Activated CD4-positive, alpha-beta T cell treated with anti-CD3 and anti-CD28 coated beads, Interleukin-2, amount 10 ng/mL, durations not matched to agents 7 days and 5 days (primary cell): Measurements from ENCODE around the gene PCNX4. TPM values are rescaled to one million over a fixed set of nuclear protein-coding genes. Genes with fewer than 3 reads are reported as not detected.

Experiments used
- CTCF ChIA-PET: fragments of 350-600 bp; sonication (Branson Sonifier 250); formaldehyde crosslinking; loops from one replicate; lab custom pipeline; 2021; ENCODE audit warnings: antibody characterized with exemption; lab: Charles Lee
- POLR2A ChIA-PET: fragments of 350-600 bp; sonication (Branson Sonifier 250); formaldehyde crosslinking; loops from one replicate; lab custom pipeline; 2021; ENCODE audit warnings: antibody characterized with exemption; lab: Charles Lee
- DNase-seq: peaks from one replicate; pipeline ENCODE4 v3.0.0-alpha.2; 2020
- H3K27ac Mint-ChIP-seq: one replicate; pipeline ENCODE4 v1.8.0; 2021; ENCODE audit warnings: mild to moderate bottlenecking, moderate library complexity, mixed read lengths
- H3K27me3 Mint-ChIP-seq: one replicate; pipeline ENCODE4 v1.8.0; 2021; ENCODE audit warnings: mixed read lengths
- H3K36me3 Mint-ChIP-seq: one replicate; pipeline ENCODE4 v1.8.0; 2021; ENCODE audit warnings: low read depth, mixed read lengths
- H3K4me1 Mint-ChIP-seq: one replicate; pipeline ENCODE4 v1.8.0; 2021; ENCODE audit warnings: mixed read lengths
- H3K4me3 Mint-ChIP-seq: one replicate; pipeline ENCODE4 v1.8.0; 2021; ENCODE audit warnings: mild to moderate bottlenecking, moderate library complexity, mixed read lengths
- H3K9me3 Mint-ChIP-seq: one replicate; pipeline ENCODE4 v1.8.0; 2021; ENCODE audit warnings: mixed read lengths
- total RNA-seq, 2 experiments: library from RNA; stranded (reverse); gene quantifications; one replicate each; pipeline ENCODE4 v1.2.3, GENCODE V29; 2021

The PCNX4 gene
- total RNA-seq, 2 experiments from 2014 or later: 33.3 to 36.9 TPM

GRCh38 chr14:60204104-60204842 is 112.5 kb downstream of the PCNX4 start:
- Mint-ChIP-seq H3K27me3 (peaks cover 20% of the 10 kb centered on the region), H3K9me3 (peaks cover under 1% of the 10 kb centered on the region), H3K36me3 (no peaks in the 10 kb centered on the region), H3K4me3 (no peak overlapping the region), H3K4me1 (no peaks in the 10 kb centered on the region), H3K27ac (no peak overlapping the region)
- no peak for DNase-seq
- POLR2A ChIA-PET: interaction anchor here (0.6 kb wide), 1 partner anchor 50 kb away, joined by 3 read pairs; no protein-coding TSS in a partner anchor
- CTCF ChIA-PET: no interaction called here

DNA sequence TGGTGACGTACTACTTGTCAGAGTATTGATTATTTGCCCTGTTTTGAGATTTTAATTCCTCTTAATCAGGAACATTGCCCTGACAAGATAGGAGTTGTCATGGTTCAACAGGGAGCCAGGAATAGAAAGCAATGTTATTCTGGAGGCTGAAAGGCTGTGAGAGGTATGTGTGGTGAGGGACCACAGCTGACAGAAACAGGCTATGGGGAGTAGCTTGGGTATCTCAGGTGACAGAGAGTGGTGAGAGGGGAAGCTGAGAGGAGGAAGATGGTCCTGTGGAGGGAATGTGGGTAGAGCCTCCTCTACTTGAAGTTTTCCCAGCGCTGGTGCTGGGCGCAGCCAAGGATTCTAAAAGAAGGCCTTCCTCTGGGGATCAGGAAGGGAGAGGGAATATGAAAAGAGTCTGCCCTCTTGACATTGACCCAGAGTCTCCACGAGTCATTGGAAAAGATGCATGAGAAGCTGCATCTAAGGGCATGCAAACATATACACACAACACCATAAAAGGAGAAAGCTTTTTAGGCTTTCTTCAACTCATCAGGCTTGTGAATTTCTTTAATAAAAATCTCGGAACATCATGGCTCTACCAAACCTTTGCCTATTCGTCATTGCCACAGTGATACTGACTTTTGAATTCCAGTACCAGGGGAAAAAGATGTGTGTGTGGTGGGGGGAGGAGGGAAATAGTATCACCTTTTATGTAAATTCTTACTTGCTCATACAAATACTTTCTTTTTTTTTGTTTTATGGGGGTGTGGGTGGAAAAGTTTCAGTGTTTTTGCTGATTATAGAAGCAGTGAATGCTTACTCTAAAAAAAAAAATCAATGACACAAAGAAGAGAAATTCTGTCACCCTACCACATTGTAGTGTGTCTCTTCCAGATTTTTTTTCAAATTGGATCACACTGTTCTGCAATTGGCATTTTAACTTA is 113.4 kb downstream of the PCNX4 start:
- ChIA-PET POLR2A (no interaction called here), CTCF (no interaction called here)
- Mint-ChIP-seq H3K36me3 (no peaks in the 10 kb centered on the region), H3K4me1 (no peaks in the 10 kb centered on the region), H3K9me3 (no peaks in the 10 kb centered on the region), H3K27ac (no peak overlapping the region), H3K27me3 (peaks cover 18% of the 10 kb centered on the region), H3K4me3 (no peak overlapping the region)
- no peak for DNase-seq

GRCh38 chr14:60206249-60206670 is 114.5 kb downstream of the PCNX4 start:
- Mint-ChIP-seq H3K9me3 (no peaks in the 10 kb centered on the region), H3K27me3 (peaks cover 18% of the 10 kb centered on the region), H3K4me3 (no peak overlapping the region), H3K4me1 (no peaks in the 10 kb centered on the region), H3K27ac (no peak overlapping the region), H3K36me3 (no peaks in the 10 kb centered on the region)
- DNase-seq: no peak
- POLR2A ChIA-PET: no interaction called here
- CTCF ChIA-PET: no interaction called here

GRCh38 chr14:60206837-60207533 is 115.3 kb downstream of the PCNX4 start:
- no peaks in the 10 kb centered on the region for H3K4me1 Mint-ChIP-seq
- H3K4me3 Mint-ChIP-seq: no peak overlapping the region
- CTCF ChIA-PET: no interaction called here
- DNase-seq: no peak
- peaks cover 18% of the 10 kb centered on the region for H3K27me3 Mint-ChIP-seq
- H3K9me3 Mint-ChIP-seq: no peaks in the 10 kb centered on the region
- H3K27ac Mint-ChIP-seq: no peak overlapping the region
- H3K36me3 Mint-ChIP-seq: no peaks in the 10 kb centered on the region
- POLR2A ChIA-PET: no interaction called here

DNA sequence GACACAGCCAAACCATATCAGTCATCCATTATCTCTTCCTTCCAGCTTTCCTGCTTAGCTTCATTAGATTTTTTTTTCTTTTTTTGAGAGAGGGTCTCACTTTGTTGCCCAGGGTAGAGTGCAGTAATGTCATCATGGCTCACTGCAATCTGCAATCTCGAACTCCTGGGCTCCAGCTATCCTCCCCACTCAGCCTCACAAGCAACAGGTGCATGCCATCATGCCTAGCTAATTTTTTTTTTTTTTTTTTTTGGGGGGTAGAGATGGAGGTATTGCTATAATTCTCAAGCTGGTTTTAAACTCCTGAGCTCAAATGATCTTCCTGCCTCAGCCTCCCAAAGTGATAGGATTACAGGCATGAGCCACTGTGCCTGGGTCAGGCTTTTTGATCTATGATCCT is 119.0 kb downstream of the PCNX4 start:
- Mint-ChIP-seq H3K9me3 (no peaks in the 10 kb centered on the region), H3K4me3 (no peak overlapping the region), H3K4me1 (no peaks in the 10 kb centered on the region), H3K27ac (no peak overlapping the region), H3K36me3 (no peaks in the 10 kb centered on the region), H3K27me3 (peaks cover 9% of the 10 kb centered on the region)
- POLR2A ChIA-PET: no interaction called here
- CTCF ChIA-PET: interaction anchor here (0.6 kb wide), 1 partner anchor 1229 kb away, joined by 4 read pairs; no protein-coding TSS in a partner anchor
- DNase-seq: no peak

GRCh38 chr14:60211153-60211552 is 119.4 kb downstream of the PCNX4 start:
- H3K27me3 Mint-ChIP-seq: peaks cover 9% of the 10 kb centered on the region
- H3K36me3 Mint-ChIP-seq: no peaks in the 10 kb centered on the region
- ChIA-PET POLR2A (no interaction called here), CTCF (no interaction called here)
- no peak overlapping the region for H3K4me3 Mint-ChIP-seq
- H3K4me1 Mint-ChIP-seq: no peaks in the 10 kb centered on the region
- H3K9me3 Mint-ChIP-seq: no peaks in the 10 kb centered on the region
- no peak overlapping the region for H3K27ac Mint-ChIP-seq
- DNase-seq: no peak

GRCh38 chr14:60212503-60213371 is 121.0 kb downstream of the PCNX4 start:
- H3K4me3 Mint-ChIP-seq: no peak overlapping the region
- no peaks in the 10 kb centered on the region for H3K36me3 Mint-ChIP-seq
- peaks cover 9% of the 10 kb centered on the region for H3K27me3 Mint-ChIP-seq
- no peaks in the 10 kb centered on the region for H3K9me3 Mint-ChIP-seq
- POLR2A ChIA-PET: no interaction called here
- CTCF ChIA-PET: interaction anchor here (1.5 kb wide), 1 partner anchor 28 kb away, joined by 3 read pairs; no protein-coding TSS in a partner anchor
- DNase-seq: no peak
- no peaks in the 10 kb centered on the region for H3K4me1 Mint-ChIP-seq
- H3K27ac Mint-ChIP-seq: no peak overlapping the region

GRCh38 chr14:60214003-60214402 is 122.3 kb downstream of the PCNX4 start:
- DNase-seq: no peak
- POLR2A ChIA-PET: no interaction called here
- CTCF ChIA-PET: no interaction called here
- Mint-ChIP-seq H3K27me3 (peaks cover 9% of the 10 kb centered on the region), H3K4me1 (no peaks in the 10 kb centered on the region), H3K4me3 (no peak overlapping the region), H3K9me3 (no peaks in the 10 kb centered on the region), H3K36me3 (no peaks in the 10 kb centered on the region), H3K27ac (no peak overlapping the region)

DNA sequence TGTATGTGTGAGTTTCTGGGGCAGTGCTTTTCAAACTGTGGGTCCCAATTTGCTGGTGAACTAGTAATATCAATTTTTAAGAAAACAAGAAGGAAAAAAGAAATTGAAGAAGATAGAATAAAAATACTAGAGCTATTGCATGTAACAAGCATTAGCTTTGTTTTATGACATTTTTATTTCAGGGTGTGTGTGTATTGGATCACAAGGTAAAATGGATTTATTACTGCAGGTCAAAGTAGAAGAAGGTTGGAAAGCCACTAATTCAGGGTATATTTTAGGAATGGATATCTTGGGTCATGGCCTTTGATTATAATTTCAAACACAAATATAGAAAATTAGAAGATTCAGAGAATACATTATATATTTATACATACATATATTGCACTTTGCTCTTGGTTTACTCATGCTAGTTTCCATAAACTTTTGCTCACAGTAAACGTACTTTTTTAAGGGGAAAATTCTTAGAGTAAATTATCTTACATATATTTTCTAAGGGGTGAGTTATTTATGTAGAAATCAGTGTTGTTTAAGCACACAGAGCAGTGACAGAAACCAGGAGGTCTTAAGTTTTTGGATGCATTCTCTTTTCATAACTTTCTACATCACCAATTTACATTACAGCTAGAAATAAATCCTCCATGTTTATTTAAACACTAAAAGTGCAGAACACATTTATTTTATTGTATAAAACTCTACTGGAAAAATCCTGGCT is 122.8 kb downstream of the PCNX4 start:
- no peak overlapping the region for H3K27ac Mint-ChIP-seq
- no peaks in the 10 kb centered on the region for H3K4me1 Mint-ChIP-seq
- CTCF ChIA-PET: interaction anchor here (0.6 kb wide), 1 partner anchor 591 kb away, joined by 6 read pairs; no protein-coding TSS in a partner anchor
- H3K4me3 Mint-ChIP-seq: no peak overlapping the region
- DNase-seq: no peak
- POLR2A ChIA-PET: no interaction called here
- peaks cover 6% of the 10 kb centered on the region for H3K27me3 Mint-ChIP-seq
- H3K9me3 Mint-ChIP-seq: no peaks in the 10 kb centered on the region
- no peaks in the 10 kb centered on the region for H3K36me3 Mint-ChIP-seq

DNA sequence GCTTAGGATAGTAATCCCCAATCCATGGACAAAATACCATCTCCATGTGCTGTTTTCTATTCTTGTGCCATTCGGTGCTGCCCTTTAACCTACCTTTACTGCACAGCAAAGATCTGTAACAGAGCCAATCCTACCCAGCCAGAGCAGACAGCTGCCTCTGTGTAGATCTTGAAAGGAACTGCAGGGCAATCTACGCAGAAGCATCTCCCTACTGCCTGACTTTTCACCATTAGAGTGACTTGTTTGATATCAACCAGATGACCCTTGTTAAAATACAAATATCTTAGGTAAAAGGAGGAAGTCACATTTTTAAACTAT is 123.4 kb downstream of the PCNX4 start:
- CTCF ChIA-PET: interaction anchor here (0.7 kb wide), 2 partner anchors 10 to 1074 kb away, joined by 3 to 4 read pairs; no protein-coding TSS in a partner anchor
- POLR2A ChIA-PET: no interaction called here
- Mint-ChIP-seq H3K4me3 (no peak overlapping the region), H3K27me3 (peaks cover 6% of the 10 kb centered on the region), H3K4me1 (no peaks in the 10 kb centered on the region), H3K27ac (no peak overlapping the region), H3K9me3 (no peaks in the 10 kb centered on the region), H3K36me3 (no peaks in the 10 kb centered on the region)
- no peak for DNase-seq

GRCh38 chr14:60215520-60216420 is 124.0 kb downstream of the PCNX4 start:
- Mint-ChIP-seq H3K27ac (no peak overlapping the region), H3K9me3 (no peaks in the 10 kb centered on the region), H3K36me3 (no peaks in the 10 kb centered on the region), H3K4me1 (no peaks in the 10 kb centered on the region), H3K4me3 (no peak overlapping the region), H3K27me3 (peaks cover 6% of the 10 kb centered on the region)
- ChIA-PET POLR2A (no interaction called here), CTCF (interaction anchor here (0.7 kb wide), 2 partner anchors 10 to 1073 kb away, joined by 3 to 4 read pairs; no protein-coding TSS in a partner anchor)
- no peak for DNase-seq
